Chondrocyte (in vitro differentiated cells): ENCODE data around the gene GRIA4. TPM values are rescaled to one million over a fixed set of nuclear protein-coding genes. Genes with fewer than 3 reads are reported as not detected.

Experiments
- DNase-seq: peaks from one replicate; pipeline ENCODE4 v3.0.0; 2021; ENCODE audit warnings: mixed read lengths, low spot score
- H3K27ac Mint-ChIP-seq: one replicate; pipeline ENCODE4 v1.8.0; 2021; ENCODE audit warnings: mild to moderate bottlenecking, moderate library complexity, mixed read lengths; ENCODE audit not compliant: unreplicated experiment
- H3K27me3 Mint-ChIP-seq: 2 replicates; pipeline ENCODE4 v1.8.0; 2021; ENCODE audit warnings: low read depth, mixed read lengths
- H3K36me3 Mint-ChIP-seq: 2 replicates; pipeline ENCODE4 v1.8.0; 2021; ENCODE audit warnings: low read depth, mixed read lengths
- H3K4me1 Mint-ChIP-seq: 2 replicates; pipeline ENCODE4 v1.8.0; 2021; ENCODE audit warnings: low read depth, mild to moderate bottlenecking, mixed read lengths
- H3K4me3 Mint-ChIP-seq: one replicate; pipeline ENCODE4 v1.8.0; 2021; ENCODE audit warnings: mild to moderate bottlenecking, moderate library complexity, mixed read lengths; ENCODE audit not compliant: unreplicated experiment
- H3K9me3 Mint-ChIP-seq: 2 replicates; pipeline ENCODE4 v1.8.0; 2021; ENCODE audit warnings: low read depth, mixed read lengths
- CTCF ChIP-seq: fragments of 200-600 bp; sonication (generic); IDR thresholded peaks from 2 replicates; pipeline ENCODE4 v1.5.0; 2021; ENCODE audit warnings: antibody characterized with exemption, mild to moderate bottlenecking, moderate library complexity
- total RNA-seq: library from RNA; stranded (reverse); gene quantifications from 3 replicates; pipeline ENCODE4 v1.2.1, GENCODE V29; 2021

Gene GRIA4
- total RNA-seq, 1 donor from 2014 or later: not detected

GRCh38 chr11:105670811-105671210 is 60.9 kb downstream of the GRIA4 start:
- no peaks in the 10 kb centered on the region for H3K36me3 Mint-ChIP-seq
- TF ChIP-seq CTCF: no peak
- H3K27ac Mint-ChIP-seq: no peak overlapping the region
- H3K4me1 Mint-ChIP-seq: no peaks in the 10 kb centered on the region
- H3K27me3 Mint-ChIP-seq: peaks cover 6% of the 10 kb centered on the region
- DNase-seq: no peak
- H3K9me3 Mint-ChIP-seq: no peaks in the 10 kb centered on the region
- no peak overlapping the region for H3K4me3 Mint-ChIP-seq

- no peaks in the 10 kb centered on the region for H3K4me1 Mint-ChIP-seq
- no peak overlapping the region for H3K4me3 Mint-ChIP-seq
- H3K27me3 Mint-ChIP-seq: peaks cover 5% of the 10 kb centered on the region
- no peak overlapping the region for H3K27ac Mint-ChIP-seq
- no peak for DNase-seq
- no peaks in the 10 kb centered on the region for H3K9me3 Mint-ChIP-seq
- TF ChIP-seq CTCF: no peak
- no peaks in the 10 kb centered on the region for H3K36me3 Mint-ChIP-seq
These were observed 63.2 kb downstream of the GRIA4 start for GRCh38 chr11:105673089-105673488.

GRCh38 chr11:105689631-105690030 is 79.8 kb downstream of the GRIA4 start:
- no peaks in the 10 kb centered on the region for H3K4me1 Mint-ChIP-seq
- peaks cover 2% of the 10 kb centered on the region for H3K27me3 Mint-ChIP-seq
- no peak overlapping the region for H3K27ac Mint-ChIP-seq
- no peaks in the 10 kb centered on the region for H3K36me3 Mint-ChIP-seq
- H3K4me3 Mint-ChIP-seq: no peak overlapping the region
- no peak for DNase-seq
- no peak for TF ChIP-seq CTCF
- H3K9me3 Mint-ChIP-seq: no peaks in the 10 kb centered on the region

- no peak for DNase-seq
- no peak overlapping the region for H3K4me3 Mint-ChIP-seq
- no peaks in the 10 kb centered on the region for H3K4me1 Mint-ChIP-seq
- H3K36me3 Mint-ChIP-seq: no peaks in the 10 kb centered on the region
- no peak overlapping the region for H3K27ac Mint-ChIP-seq
- no peak for TF ChIP-seq CTCF
- H3K27me3 Mint-ChIP-seq: peaks cover 2% of the 10 kb centered on the region
- H3K9me3 Mint-ChIP-seq: no peaks in the 10 kb centered on the region
These were observed 80.6 kb downstream of the GRIA4 start for GRCh38 chr11:105690467-105690866.

GRCh38 chr11:105693075-105693759 is 83.3 kb downstream of the GRIA4 start:
- no peak for DNase-seq
- H3K4me1 Mint-ChIP-seq: no peaks in the 10 kb centered on the region
- H3K36me3 Mint-ChIP-seq: no peaks in the 10 kb centered on the region
- H3K4me3 Mint-ChIP-seq: no peak overlapping the region
- no peak for TF ChIP-seq CTCF
- H3K9me3 Mint-ChIP-seq: no peaks in the 10 kb centered on the region
- no peak overlapping the region for H3K27ac Mint-ChIP-seq
- H3K27me3 Mint-ChIP-seq: no peaks in the 10 kb centered on the region
